Stimulated activated naive CD4-positive, alpha-beta T cell treated with Interleukin-2 at 50 U/mL for 16 hours (primary cell): ENCODE results near the gene VSX1.

Source experiments
- DNase-seq: peaks from one replicate; lab custom pipeline; 2025; lab: John Stamatoyannopoulos, UW

VSX1 gene

DNA sequence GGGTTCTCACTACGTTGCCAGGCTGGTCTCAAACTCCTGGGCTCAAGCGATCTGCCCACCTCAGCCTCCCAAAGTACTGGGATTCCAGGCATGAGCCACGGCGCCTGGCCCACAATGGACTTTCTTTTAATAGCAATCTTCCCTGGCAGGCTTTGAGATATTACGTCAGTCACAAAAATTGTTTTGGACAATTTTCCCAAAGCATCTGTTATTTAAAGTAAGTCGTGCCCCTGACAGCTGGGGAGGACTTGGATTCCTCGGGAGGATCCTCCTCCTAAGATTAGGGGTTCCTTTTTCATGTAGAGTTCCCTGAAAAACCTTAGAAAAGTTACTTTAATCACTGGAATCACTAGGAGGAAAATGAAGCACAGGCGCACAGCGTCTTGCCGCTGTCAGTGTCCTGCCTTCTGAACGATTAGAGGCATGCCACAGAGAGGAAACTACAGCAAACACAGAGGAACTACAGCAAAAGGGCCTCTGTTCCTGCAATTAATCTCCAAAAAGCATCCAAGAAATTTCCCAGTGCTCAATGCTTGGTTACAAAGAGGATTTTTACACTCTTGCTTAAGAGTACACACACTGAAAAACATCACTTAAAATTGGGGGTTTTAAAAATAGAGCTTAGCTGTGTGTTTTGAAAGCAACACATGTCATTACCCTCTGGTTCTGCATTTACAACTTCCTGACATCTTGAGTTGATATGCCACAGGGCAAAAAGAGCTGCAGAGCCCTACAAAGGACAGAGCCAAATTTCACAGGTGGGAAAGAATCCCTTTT lies 28.5 kb downstream of the VSX1 start:
- DNase-seq, result no peak

GRCh38 chr20:25052255-25053194 lies 29.4 kb downstream of the VSX1 start:
- DNase-seq, result no peak

DNA sequence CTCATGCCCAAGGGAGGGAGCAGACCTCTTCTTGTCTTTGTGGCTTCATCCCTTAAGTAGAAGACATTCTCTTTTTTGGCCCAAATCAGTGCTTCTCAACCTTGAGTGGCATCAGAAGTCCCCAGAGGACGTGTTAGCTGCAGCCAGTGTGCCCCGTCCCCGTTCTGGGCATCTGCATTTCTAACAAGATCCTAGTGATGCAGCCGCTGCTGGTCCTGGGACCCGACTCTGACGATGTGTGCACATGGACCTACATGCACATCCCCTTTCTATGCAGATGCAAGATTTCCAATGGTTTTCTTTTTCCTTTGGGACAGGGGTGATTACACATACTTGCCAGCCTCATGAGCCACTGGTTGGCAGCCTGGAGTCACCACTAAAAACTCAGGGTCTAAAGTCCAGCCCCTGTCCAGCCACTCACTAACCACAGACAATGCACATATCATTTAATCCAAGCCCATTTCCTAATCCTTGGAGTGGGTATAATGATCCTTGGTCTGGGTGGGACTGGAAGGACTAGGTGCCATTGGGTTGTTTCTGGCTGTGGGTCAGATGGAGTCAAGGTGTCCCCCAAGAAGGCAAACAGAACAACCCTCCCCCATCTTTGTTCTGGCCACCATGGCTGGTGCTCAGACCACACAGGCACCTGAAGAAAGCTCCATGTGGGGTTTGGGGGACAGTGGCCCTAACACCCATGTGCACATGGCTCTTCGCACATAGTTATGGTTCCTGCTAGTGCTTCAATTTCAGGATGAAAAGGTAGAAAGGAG lies 30.4 kb downstream of the VSX1 start:
- DNase-seq, result no peak

- DNase-seq, result no peak
These were observed 31.2 kb downstream of the VSX1 start for GRCh38 chr20:25050501-25051350.

DNA sequence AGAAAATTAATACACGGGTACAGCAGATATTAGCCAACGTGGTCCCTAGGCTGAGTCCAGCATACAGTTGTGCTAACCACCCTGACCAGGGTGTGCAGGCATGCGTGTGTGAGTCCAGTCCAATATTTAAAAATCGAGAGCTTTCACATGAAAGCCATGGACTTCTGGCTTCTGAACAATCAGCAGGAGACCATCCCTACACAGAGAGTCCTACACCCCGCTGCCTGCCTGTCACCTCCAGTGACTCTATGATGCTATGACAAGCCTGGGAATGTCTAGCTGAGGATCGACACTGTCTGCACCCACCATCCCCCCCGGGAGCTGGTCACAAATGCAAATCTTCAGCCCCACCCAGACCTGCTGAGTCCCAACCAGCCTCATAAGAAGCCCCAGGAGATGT lies 31.9 kb downstream of the VSX1 start:
- DNase-seq, result no peak

- DNase-seq, result no peak
These were observed 32.5 kb downstream of the VSX1 start for GRCh38 chr20:25049261-25050060.

GRCh38 chr20:25048519-25048952 lies 33.4 kb downstream of the VSX1 start:
- no peak for DNase-seq

- no peak for DNase-seq
These were observed 34.2 kb downstream of the VSX1 start for GRCh38 chr20:25047766-25048165.

- no peak for DNase-seq
These were observed 34.9 kb downstream of the VSX1 start for GRCh38 chr20:25046736-25047666.

DNA sequence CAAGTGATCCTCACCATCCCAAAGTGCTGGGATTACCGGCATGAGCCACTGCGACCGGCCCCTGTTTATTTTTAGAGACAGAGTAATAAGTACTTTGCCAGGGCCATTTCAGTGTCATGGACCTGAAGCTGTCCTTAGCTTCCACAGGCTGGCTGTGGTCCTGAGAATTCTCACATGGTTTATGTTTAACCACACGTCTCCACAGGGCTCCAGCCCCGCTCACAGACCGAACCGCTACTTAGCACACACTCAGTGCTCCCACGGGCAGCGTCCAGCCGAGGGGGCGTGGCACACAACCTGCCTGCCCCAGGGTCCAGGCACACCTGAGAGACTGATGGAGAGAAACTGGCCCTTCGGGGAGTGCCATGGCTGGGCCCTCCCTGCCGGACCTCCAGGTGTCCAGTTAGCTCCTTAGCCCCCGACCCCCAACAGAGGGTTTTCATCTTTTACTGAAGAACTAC lies 35.7 kb downstream of the VSX1 start:
- DNase-seq, result no peak

GRCh38 chr20:25045343-25045712 lies 36.6 kb downstream of the VSX1 start:
- no peak for DNase-seq

DNA sequence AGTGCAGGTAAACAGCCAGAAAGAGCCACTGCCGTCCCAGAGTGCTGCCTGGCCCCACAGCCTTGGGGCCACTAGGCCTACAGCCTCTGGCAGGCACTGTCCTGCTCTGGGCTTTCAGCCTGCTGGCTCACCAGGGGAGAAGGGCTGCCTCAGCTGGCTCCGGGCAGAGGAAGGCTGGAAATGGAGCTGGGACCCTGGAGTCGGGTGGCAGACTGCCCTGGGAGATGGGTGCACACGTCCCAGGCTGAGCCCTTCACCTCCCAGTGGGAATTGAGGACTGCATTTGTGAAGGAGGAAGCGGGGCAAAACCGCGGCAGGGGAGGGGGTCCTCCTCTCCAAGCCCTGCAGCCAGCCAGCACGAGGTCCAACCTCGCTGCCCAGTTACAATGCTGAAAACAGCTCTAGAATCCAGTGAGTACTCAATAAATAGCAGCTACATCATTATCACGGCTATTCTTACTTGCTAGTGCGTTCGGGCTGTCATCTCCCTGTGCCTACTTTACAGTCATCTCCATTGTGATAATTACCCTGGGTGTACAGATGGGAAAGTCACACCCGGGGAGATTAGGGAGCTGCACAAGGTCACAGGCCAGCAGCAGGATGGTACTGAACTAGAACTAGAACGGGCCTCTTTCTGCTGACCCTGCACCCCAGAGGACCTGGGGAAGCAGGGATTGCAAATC lies 37.1 kb downstream of the VSX1 start:
- no peak for DNase-seq

GRCh38 chr20:25044261-25044560 lies 37.7 kb downstream of the VSX1 start:
- no peak for DNase-seq

- DNase-seq, result no peak
These were observed 38.3 kb downstream of the VSX1 start for GRCh38 chr20:25043499-25044260.

- no peak for DNase-seq
These were observed 39.1 kb downstream of the VSX1 start for GRCh38 chr20:25042531-25043498.

DNA sequence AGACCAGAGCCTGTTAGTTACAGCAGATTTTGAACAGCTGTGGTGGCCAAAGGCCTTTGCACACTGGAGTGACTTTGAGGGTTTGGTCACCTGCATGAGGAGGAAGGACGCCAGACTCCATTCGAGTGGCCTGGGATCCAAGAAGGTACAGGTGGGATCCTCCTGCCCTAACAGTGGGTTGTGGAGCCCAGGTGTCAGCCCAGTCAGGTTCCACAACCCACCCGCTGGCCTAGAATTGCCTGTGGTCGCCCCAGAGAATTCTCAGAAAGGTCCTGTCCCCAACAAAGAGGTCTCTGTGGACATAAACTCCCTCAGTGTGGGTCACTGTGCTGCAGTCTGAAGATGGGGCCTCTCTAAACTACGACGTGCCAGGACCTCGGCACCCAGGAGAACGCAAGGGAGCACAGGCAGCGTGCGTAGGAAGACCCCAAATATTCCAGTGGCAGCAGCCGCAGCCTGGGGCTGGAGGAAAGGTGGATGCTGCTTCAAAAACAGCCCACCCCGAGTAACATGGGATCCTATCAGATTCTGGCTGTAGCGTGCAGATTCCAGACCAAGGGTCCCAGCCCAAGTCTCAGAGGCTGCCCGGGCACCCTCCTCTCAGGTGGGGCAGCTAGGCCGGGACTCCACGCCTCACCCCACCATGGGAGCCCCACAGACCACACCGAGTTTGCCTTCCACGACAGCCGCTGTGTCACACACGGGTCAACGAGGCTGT lies 40.0 kb downstream of the VSX1 start:
- no peak for DNase-seq
